ENCODE results near the gene CNTNAP3.
"Not testable (repeated sequence)": the region's sequence is repeated elsewhere in the genome, so short reads cannot be mapped to it uniquely, and the experiment has no call there.

GRCh38 chr9:39041774-39042173 lies 246.2 kb downstream of the CNTNAP3 start:
- TF ChIP-seq AFF4 (CRISPR knock-in tag; IDR thresholded peaks at IDR 0.05; ENCODE audit: borderline replicate concordance); CTCF (IDR thresholded peaks at IDR 0.05); MAX (CRISPR knock-in tag; IDR thresholded peaks at IDR 0.05); ZNF121 (CRISPR knock-in tag; IDR thresholded peaks at IDR 0.05); ZBTB21 (CRISPR knock-in tag; IDR thresholded peaks at IDR 0.05; ENCODE audit: borderline replicate concordance); E2F1 (CRISPR knock-in tag; IDR thresholded peaks at IDR 0.05): not testable (repeated sequence)
